Vagina (tissue), 2 donors: ENCODE data around the gene VOPP1. TPM values are rescaled to one million over a fixed set of nuclear protein-coding genes. Genes with fewer than 3 reads are reported as not detected.
A peak's percentile ranks its signal among the peaks of the same experiment; 100 is the strongest.
"Not testable (repeated sequence)": the region's sequence is repeated elsewhere in the genome, so short reads cannot be mapped to it uniquely, and the experiment has no call there.

Experiments
- DNase-seq, 2 donors: peaks; one replicate each; pipeline ENCODE4 v3.0.0-alpha.2; 2017; ENCODE audit errors: extremely low spot score in 2 of 2
- H3K27ac ChIP-seq: fragments of 200-600 bp; sonication (generic); one replicate; pipeline ENCODE4 v1.5.1; 2019
- H3K27me3 ChIP-seq: fragments of 200-600 bp; sonication (generic); one replicate; pipeline ENCODE4 v1.5.1; 2019
- H3K36me3 ChIP-seq, 2 donors: fragments of 200-600 bp; sonication (generic); one replicate each; pipeline ENCODE4 v1.5.1; 2017 to 2019
- H3K4me1 ChIP-seq: fragments of 200-600 bp; sonication (generic); one replicate; pipeline ENCODE4 v1.5.1; 2019
- H3K4me3 ChIP-seq, 2 donors: fragments of 200-600 bp; sonication (generic); 1 replicate in 1 of 2; 2 replicates in 1 of 2; pipeline ENCODE4 v1.5.1; 2016 to 2019
- H3K9me3 ChIP-seq: fragments of 200-600 bp; sonication (generic); one replicate; pipeline ENCODE4 v1.5.1; 2019
- POLR2A ChIP-seq, 2 donors: fragments of 450-650 bp; IDR thresholded peaks; one replicate each; pipeline ENCODE4 v1.6.1; 2017; ENCODE audit warnings: antibody characterized with exemption in 2 of 2, mild to moderate bottlenecking in 2 of 2, moderate library complexity in 2 of 2
- POLR2AphosphoS5 ChIP-seq, 2 donors: sonication (generic); formaldehyde crosslinking; IDR thresholded peaks; one replicate each; pipeline ENCODE4 v1.9.0; 2017; ENCODE audit warnings: antibody characterized with exemption in 2 of 2, mild to moderate bottlenecking in 2 of 2, low read depth in 1 of 2; ENCODE audit not compliant: insufficient read depth in 1 of 2
- intact Hi-C: fragments of 100-400 bp; cut with DNase I; formaldehyde crosslinking; loops from one replicate; pipeline ENCODE4 v1.15.1; 2023
- total RNA-seq: library from RNA; depleted of rRNA; stranded (reverse); fragments of >200 nt; gene quantifications from one replicate; pipeline ENCODE4 v1.2.3, GENCODE V29; 2016
- TF ChIP-seq, protein P1 (sequence below), 3 experiments: fragments of 450-650 bp in 2 of 3; fragments of 200-600 bp in 1 of 3; sonication (generic) in 1 of 3; IDR thresholded peaks; one replicate each; pipeline ENCODE4 v1.5.1; 2017 to 2019; ENCODE audit warnings: antibody characterized with exemption in 3 of 3, mild to moderate bottlenecking in 2 of 3, moderate library complexity in 2 of 3

The VOPP1 gene, protein sequence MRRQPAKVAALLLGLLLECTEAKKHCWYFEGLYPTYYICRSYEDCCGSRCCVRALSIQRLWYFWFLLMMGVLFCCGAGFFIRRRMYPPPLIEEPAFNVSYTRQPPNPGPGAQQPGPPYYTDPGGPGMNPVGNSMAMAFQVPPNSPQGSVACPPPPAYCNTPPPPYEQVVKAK
- total RNA-seq: 26.3 TPM

DNA sequence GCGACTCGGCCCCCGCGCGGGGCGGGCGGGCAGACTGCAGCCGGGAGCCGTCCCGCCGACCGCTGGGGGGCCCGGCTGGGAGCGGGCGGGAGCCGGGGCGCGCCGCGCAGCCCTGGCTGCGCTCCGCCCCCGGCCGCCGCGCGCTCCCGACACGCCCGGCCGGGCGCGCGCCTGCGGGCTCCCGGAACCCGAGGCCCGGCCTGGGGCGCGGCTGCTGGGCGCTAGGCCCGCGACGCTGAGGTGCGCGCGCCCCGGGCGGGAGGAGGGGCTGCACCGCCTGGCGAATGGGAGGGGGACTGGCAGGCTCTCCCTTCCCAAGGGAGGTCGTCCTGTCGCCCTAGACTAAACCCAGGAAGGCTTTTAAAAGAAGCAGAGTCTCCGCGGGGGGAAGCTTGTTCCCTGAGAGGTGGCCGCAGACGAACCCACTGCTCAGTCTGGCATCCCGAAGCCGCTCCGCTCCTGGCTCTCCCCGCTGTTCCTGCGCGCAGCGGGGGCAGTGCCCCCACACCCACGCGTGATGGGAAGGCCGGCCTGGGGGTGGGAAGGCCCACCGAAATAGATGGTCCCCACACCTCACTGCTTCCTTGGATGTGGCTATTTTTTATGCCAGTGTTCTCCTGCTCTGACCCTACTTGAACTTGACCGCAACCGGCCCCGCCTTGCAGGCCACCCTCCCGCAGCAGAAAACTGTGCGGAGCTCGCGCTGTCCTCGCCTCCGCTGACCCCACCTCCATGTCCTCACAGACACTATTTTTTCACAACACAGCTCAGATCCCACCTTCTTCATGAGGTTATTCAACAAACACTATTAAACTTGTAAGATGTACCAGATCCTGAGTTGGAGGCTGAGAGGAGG is at the start of gene VOPP1:
Gene VOPP1 (minus strand): TSS at position 125 of the 856 bp plus-strand sequence. CDS start 178 bp downstream, outside the sequence.
- Histone ChIP-seq H3K36me3 (no peaks in the 10 kb centered on the region), H3K9me3 (no peaks in the 10 kb centered on the region), H3K4me1 (peaks cover 45% of the 10 kb centered on the region), H3K27me3 (no peaks in the 10 kb centered on the region), H3K27ac (peak within 1 kb of the TSS; percentile 90), H3K4me3 (peak within 1 kb of the TSS; percentile 84 to 92)
- TF ChIP-seq POLR2AphosphoS5 (IDR thresholded peaks at IDR 0.05; ENCODE audit: insufficient read depth in 1 of 2, low read depth in 1 of 2): peak in 1 of 2 donors; percentile 12
- TF ChIP-seq POLR2A (IDR thresholded peaks at IDR 0.05): no peak
- DNase-seq: no peak
- intact Hi-C loops: no loop called here

DNA sequence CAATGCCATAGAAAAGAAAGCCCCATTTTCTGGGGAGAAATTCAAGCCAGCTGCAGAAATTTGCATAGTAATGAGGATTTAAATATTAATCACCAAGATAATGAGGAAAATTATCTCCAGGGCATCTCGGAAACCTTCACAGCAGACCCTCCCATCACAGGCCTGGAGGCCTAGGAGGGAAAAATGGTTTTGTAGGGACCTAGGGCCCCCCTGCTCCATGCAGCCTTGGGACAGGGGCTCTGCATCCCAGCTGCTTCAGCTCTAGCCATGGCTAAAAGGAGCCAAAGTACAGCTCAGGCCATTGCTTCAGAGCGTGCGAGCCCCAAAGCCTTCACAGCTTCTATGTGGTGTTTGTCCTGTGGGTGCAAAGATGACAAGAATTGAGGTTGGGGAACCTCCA is 46.6 kb upstream of the VOPP1 start:
- intact Hi-C loops: loop anchor here (5.0 kb wide), 1 partner anchor 1212 kb away; no protein-coding TSS in a partner anchor
- no peaks in the 10 kb centered on the region for H3K4me1 ChIP-seq
- no peak for TF ChIP-seq POLR2A (IDR thresholded peaks at IDR 0.05)
- TF ChIP-seq, protein P1, sequence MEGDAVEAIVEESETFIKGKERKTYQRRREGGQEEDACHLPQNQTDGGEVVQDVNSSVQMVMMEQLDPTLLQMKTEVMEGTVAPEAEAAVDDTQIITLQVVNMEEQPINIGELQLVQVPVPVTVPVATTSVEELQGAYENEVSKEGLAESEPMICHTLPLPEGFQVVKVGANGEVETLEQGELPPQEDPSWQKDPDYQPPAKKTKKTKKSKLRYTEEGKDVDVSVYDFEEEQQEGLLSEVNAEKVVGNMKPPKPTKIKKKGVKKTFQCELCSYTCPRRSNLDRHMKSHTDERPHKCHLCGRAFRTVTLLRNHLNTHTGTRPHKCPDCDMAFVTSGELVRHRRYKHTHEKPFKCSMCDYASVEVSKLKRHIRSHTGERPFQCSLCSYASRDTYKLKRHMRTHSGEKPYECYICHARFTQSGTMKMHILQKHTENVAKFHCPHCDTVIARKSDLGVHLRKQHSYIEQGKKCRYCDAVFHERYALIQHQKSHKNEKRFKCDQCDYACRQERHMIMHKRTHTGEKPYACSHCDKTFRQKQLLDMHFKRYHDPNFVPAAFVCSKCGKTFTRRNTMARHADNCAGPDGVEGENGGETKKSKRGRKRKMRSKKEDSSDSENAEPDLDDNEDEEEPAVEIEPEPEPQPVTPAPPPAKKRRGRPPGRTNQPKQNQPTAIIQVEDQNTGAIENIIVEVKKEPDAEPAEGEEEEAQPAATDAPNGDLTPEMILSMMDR (IDR thresholded peaks at IDR 0.05): no peak
- TF ChIP-seq POLR2AphosphoS5 (IDR thresholded peaks at IDR 0.05; ENCODE audit: insufficient read depth in 1 of 2, low read depth in 1 of 2): no peak
- H3K27me3 ChIP-seq: no peaks in the 10 kb centered on the region
- no peak overlapping the region for H3K4me3 ChIP-seq
- DNase-seq: no peak
- no peaks in the 10 kb centered on the region for H3K36me3 ChIP-seq
- no peak overlapping the region for H3K27ac ChIP-seq
- H3K9me3 ChIP-seq: no peaks in the 10 kb centered on the region

DNA sequence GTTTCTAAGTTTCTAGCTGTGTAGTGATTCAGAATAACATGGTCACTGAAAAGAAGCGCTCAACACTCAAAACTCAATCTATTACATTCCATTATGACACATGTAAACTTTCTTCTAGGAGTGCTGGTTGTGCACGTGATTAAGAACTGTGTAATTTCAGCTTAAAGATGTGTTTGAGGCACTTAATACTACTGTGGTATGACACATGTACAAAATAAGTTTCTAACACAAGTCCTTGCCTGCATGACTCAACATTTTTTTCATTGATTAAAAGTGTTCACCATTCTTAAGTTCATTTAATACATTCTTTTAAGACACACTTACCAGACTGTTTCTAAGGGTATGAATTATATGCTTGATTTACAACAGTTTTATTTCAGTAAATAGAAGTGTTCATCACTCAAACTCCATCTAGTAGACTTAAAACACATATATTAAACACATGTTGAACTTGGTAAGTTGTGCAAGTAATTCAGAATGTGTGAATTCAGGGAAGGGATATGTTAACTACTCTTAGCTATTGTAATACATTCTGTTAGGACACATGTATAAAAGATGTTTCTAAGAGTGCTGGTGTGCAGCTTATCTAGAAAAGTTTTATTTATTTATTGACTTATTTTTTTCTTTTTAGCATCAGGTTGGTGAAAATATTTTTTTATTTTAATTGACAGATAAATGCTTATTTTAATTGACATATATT is 42.2 kb upstream of the VOPP1 start:
- intact Hi-C loops: loop anchor here (5.0 kb wide), 1 partner anchor 1207 kb away; no protein-coding TSS in a partner anchor
- not testable (repeated sequence) for H3K4me1 ChIP-seq, H3K27ac ChIP-seq, H3K9me3 ChIP-seq, DNase-seq, H3K27me3 ChIP-seq, H3K36me3 ChIP-seq, H3K4me3 ChIP-seq

DNA sequence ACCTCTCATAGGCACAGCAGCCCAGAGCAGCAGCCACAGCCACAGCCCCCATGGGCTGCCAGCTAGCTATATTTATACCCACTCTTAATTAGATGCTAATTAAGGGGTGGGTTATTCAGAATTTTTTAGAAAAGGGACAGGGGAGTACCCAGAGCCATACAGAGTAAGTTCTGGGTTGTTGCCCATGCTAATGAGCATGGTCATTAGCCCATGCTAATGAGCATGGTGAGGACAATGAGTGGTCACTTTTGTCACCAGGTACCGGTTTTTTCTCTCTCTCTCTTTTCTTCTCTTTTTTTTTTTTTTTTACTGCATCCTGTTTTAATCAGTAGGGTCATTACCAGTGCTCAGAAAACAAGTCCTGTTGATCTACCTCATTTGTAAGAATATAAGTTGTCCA is 37.4 kb upstream of the VOPP1 start:
- H3K4me3 ChIP-seq, H3K4me1 ChIP-seq, DNase-seq, H3K9me3 ChIP-seq, H3K36me3 ChIP-seq, intact Hi-C loops, H3K27me3 ChIP-seq, H3K27ac ChIP-seq: not testable (repeated sequence)

DNA sequence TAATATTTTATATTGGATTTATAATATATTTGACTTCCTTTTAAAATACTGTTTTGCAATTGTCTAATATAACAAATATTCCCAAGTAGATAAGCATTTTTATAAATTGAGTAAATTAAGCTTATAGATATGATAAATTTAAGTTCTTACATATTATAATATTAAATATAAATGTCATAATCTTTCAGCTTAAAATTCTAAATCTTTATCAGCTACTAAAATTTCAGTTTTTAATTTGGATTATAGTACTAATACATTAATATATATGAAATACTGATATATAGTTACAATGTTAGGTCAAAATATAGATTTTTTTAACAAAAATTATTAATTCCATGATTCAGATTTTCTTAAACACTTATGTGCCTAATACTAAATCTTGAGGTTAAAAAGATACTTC is 33.4 kb upstream of the VOPP1 start:
- H3K27me3 ChIP-seq, H3K27ac ChIP-seq, DNase-seq, H3K36me3 ChIP-seq, H3K4me1 ChIP-seq, H3K4me3 ChIP-seq, H3K9me3 ChIP-seq, intact Hi-C loops: not testable (repeated sequence)

DNA sequence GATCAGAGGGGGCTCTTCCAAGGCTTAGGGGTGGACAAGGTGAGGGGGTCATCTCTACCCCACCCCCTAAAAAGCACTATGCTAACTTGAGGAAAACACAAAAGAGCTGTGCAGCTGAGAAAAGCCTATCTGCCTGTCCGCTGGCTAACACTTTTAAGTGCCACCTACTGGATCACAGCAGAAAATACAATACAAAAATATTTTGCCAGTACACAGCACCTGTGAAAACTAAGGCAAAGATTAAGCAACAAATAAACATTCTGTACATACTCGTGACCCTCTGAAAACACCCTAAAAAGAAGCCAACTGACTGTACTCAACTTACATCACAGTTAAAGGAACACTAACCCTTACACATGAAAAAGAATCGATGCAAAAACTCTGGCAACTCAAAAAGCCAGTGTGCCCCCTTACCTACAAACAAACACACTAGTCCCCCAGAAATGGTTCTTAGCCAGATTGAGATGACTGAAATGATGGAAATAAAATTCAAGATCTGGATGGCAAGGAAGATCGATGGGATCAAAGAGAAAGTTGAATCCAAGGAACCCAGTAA is 25.7 kb upstream of the VOPP1 start:
- DNase-seq, H3K36me3 ChIP-seq, H3K4me3 ChIP-seq, H3K27me3 ChIP-seq, intact Hi-C loops, H3K27ac ChIP-seq, H3K9me3 ChIP-seq, H3K4me1 ChIP-seq: not testable (repeated sequence)
- TF ChIP-seq, protein P1 (IDR thresholded peaks at IDR 0.05): peak in 1 of 3 experiments; percentile 18

DNA sequence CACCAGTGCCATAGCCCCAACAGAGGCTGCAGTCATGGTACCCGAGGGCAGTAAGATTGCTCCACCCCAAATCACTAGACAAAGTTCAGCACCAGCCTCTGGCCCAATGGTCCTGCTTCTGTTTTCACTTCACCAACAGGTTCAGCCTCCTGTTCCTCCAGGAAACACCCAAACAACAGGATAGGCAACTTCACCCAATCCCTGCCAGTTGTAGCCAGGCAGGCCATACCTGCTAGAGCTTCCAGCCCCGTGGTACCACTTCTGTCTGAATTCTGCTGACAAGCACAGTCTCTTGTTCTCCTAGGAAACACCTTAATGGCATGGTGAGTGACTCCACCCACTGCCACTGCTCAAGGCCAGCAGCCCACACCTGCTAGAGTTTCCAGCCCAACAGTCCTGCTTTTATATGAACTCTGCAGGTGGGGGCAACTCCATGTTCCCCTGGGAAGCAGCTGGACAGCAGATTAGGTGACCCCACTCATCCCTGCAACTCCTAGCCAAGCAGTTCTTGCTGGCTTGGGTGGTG is 25.0 kb upstream of the VOPP1 start:
- DNase-seq, H3K4me1 ChIP-seq, H3K27ac ChIP-seq, H3K9me3 ChIP-seq, H3K27me3 ChIP-seq, intact Hi-C loops, H3K36me3 ChIP-seq, H3K4me3 ChIP-seq: not testable (repeated sequence)
